Measurements from ENCODE around the gene PTDSS2. TPM values are rescaled to one million over a fixed set of nuclear protein-coding genes. Genes with fewer than 3 reads are reported as not detected.

PTDSS2 gene
- total and polyA plus RNA-seq, 10 of the 15 experiments (the other 5 are each of a cell fraction or from before 2014, with no cell fraction given): 0.39 to 21.1 (median 10.8) TPM

GRCh38 chr11:433641-434040 is 16.4 kb upstream of the PTDSS2 start:
- no peak for TF ChIP-seq SIX5 (IDR thresholded peaks at IDR 0.05; ENCODE audit: low read depth, low read length, severe bottlenecking)
- no peak for TF ChIP-seq IKZF2 (IDR thresholded peaks at IDR 0.05)
- TF ChIP-seq ZNF384 (IDR thresholded peaks at IDR 0.05; ENCODE audit: borderline replicate concordance, low read depth, low read length): no peak
- ChIA-PET CTCF (no interaction called here), RAD21 (ENCODE audit: unreplicated experiment) (no interaction called here), POLR2A (no interaction called here), SMC1A (ENCODE audit: uncharacterized antibody, unreplicated experiment) (no interaction called here)
- intact Hi-C loops (cut with micrococcal nuclease; ENCODE audit: unreplicated experiment): no loop called here
- Histone ChIP-seq H4K20me1 (ENCODE audit: control insufficient read depth, insufficient read depth) (no peaks in the 10 kb centered on the region), H2AFZ (ENCODE audit: control insufficient read depth, low read depth, low read length) (no peak overlapping the region), H3K9me3 (replicated peaks; ENCODE audit: control insufficient read depth, insufficient read depth, low read length) (no peaks in the 10 kb centered on the region), H3K4me3 (no peak overlapping the region), H3K9ac (ENCODE audit: control insufficient read depth, insufficient read depth, low read length) (no peak overlapping the region), H3K79me2 (ENCODE audit: control insufficient read depth, insufficient read depth, low read length) (no peaks in the 10 kb centered on the region), H3K36me3 (ENCODE audit: control insufficient read depth in 2 of 2, insufficient read depth in 2 of 2, low read length in 1 of 2) (no peaks in the 10 kb centered on the region; a peak in 1 of 4 replicates), H3K4me2 (ENCODE audit: control insufficient read depth, insufficient read depth) (no peak overlapping the region), H3K4me1 (ENCODE audit: control insufficient read depth, insufficient read depth, low read length) (no peaks in the 10 kb centered on the region), H3K27ac (ENCODE audit: control insufficient read depth, insufficient read depth) (no peak overlapping the region), H3K27me3 (replicated peaks in 1 of 2; ENCODE audit: control insufficient read depth in 2 of 2, insufficient read depth in 2 of 2, low read length in 1 of 2) (no peaks in the 10 kb centered on the region)
- ATAC-seq (no peak), FAIRE-seq (no peak), DNase-seq (ENCODE audit: low read depth, low spot score) (no peak)
- BruUV-seq (replicated peaks): no TSS peak
- WGBS (ENCODE audit: insufficient coverage, insufficient replicate concordance, low lambda C conversion rate, missing lambda C conversion rate): 84% methylated on average over 10 of the region's 20 CpGs
- in situ Hi-C loops (cut with MboI): no loop called here

GRCh38 chr11:434496-434895 is 15.6 kb upstream of the PTDSS2 start:
- BruUV-seq (replicated peaks): no TSS peak
- 76% methylated on average over 16 of the region's 16 CpGs for WGBS (ENCODE audit: insufficient coverage, insufficient replicate concordance, low lambda C conversion rate, missing lambda C conversion rate)
- SMC1A ChIA-PET (ENCODE audit: uncharacterized antibody, unreplicated experiment): no interaction called here
- Histone ChIP-seq H2AFZ (ENCODE audit: control insufficient read depth, low read depth, low read length) (no peak overlapping the region), H3K27me3 (replicated peaks in 1 of 2; ENCODE audit: control insufficient read depth in 2 of 2, insufficient read depth in 2 of 2, low read length in 1 of 2) (no peaks in the 10 kb centered on the region), H3K9ac (ENCODE audit: control insufficient read depth, insufficient read depth, low read length) (no peak overlapping the region), H3K4me2 (ENCODE audit: control insufficient read depth, insufficient read depth) (no peak overlapping the region), H3K9me3 (replicated peaks; ENCODE audit: control insufficient read depth, insufficient read depth, low read length) (no peaks in the 10 kb centered on the region), H3K79me2 (ENCODE audit: control insufficient read depth, insufficient read depth, low read length) (no peaks in the 10 kb centered on the region), H3K4me3 (no peak overlapping the region), H3K27ac (ENCODE audit: control insufficient read depth, insufficient read depth) (no peak overlapping the region), H4K20me1 (ENCODE audit: control insufficient read depth, insufficient read depth) (no peaks in the 10 kb centered on the region), H3K36me3 (ENCODE audit: control insufficient read depth in 2 of 2, insufficient read depth in 2 of 2, low read length in 1 of 2) (no peaks in the 10 kb centered on the region; a peak in 1 of 4 replicates), H3K4me1 (ENCODE audit: control insufficient read depth, insufficient read depth, low read length) (no peaks in the 10 kb centered on the region; the same call in 1 of the 2 replicates)
- FAIRE-seq: no peak
- ATAC-seq: no peak
- in situ Hi-C loops (cut with MboI): no loop called here
- CTCF ChIA-PET: no interaction called here
- POLR2A ChIA-PET: no interaction called here
- RAD21 ChIA-PET (ENCODE audit: unreplicated experiment): no interaction called here
- intact Hi-C loops (cut with micrococcal nuclease; ENCODE audit: unreplicated experiment): no loop called here
- no peak for DNase-seq (ENCODE audit: low read depth, low spot score)
- no peak for TF ChIP-seq RAD21 (IDR thresholded peaks at IDR 0.05; ENCODE audit: insufficient read depth, low read depth, low read length)
- TF ChIP-seq, protein P1, sequence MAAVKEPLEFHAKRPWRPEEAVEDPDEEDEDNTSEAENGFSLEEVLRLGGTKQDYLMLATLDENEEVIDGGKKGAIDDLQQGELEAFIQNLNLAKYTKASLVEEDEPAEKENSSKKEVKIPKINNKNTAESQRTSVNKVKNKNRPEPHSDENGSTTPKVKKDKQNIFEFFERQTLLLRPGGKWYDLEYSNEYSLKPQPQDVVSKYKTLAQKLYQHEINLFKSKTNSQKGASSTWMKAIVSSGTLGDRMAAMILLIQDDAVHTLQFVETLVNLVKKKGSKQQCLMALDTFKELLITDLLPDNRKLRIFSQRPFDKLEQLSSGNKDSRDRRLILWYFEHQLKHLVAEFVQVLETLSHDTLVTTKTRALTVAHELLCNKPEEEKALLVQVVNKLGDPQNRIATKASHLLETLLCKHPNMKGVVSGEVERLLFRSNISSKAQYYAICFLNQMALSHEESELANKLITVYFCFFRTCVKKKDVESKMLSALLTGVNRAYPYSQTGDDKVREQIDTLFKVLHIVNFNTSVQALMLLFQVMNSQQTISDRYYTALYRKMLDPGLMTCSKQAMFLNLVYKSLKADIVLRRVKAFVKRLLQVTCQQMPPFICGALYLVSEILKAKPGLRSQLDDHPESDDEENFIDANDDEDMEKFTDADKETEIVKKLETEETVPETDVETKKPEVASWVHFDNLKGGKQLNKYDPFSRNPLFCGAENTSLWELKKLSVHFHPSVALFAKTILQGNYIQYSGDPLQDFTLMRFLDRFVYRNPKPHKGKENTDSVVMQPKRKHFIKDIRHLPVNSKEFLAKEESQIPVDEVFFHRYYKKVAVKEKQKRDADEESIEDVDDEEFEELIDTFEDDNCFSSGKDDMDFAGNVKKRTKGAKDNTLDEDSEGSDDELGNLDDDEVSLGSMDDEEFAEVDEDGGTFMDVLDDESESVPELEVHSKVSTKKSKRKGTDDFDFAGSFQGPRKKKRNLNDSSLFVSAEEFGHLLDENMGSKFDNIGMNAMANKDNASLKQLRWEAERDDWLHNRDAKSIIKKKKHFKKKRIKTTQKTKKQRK (IDR thresholded peaks at IDR 0.05; ENCODE audit: low read depth, low read length): no peak
- TF ChIP-seq, protein P2, sequence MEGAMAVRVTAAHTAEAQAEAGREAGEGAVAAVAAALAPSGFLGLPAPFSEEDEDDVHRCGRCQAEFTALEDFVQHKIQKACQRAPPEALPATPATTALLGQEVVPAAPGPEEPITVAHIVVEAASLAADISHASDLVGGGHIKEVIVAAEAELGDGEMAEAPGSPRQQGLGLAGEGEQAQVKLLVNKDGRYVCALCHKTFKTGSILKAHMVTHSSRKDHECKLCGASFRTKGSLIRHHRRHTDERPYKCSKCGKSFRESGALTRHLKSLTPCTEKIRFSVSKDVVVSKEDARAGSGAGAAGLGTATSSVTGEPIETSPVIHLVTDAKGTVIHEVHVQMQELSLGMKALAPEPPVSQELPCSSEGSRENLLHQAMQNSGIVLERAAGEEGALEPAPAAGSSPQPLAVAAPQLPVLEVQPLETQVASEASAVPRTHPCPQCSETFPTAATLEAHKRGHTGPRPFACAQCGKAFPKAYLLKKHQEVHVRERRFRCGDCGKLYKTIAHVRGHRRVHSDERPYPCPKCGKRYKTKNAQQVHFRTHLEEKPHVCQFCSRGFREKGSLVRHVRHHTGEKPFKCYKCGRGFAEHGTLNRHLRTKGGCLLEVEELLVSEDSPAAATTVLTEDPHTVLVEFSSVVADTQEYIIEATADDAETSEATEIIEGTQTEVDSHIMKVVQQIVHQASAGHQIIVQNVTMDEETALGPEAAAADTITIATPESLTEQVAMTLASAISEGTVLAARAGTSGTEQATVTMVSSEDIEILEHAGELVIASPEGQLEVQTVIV (IDR thresholded peaks at IDR 0.05; ENCODE audit: borderline replicate concordance, partially characterized antibody): no peak
- TF ChIP-seq, protein P3, sequence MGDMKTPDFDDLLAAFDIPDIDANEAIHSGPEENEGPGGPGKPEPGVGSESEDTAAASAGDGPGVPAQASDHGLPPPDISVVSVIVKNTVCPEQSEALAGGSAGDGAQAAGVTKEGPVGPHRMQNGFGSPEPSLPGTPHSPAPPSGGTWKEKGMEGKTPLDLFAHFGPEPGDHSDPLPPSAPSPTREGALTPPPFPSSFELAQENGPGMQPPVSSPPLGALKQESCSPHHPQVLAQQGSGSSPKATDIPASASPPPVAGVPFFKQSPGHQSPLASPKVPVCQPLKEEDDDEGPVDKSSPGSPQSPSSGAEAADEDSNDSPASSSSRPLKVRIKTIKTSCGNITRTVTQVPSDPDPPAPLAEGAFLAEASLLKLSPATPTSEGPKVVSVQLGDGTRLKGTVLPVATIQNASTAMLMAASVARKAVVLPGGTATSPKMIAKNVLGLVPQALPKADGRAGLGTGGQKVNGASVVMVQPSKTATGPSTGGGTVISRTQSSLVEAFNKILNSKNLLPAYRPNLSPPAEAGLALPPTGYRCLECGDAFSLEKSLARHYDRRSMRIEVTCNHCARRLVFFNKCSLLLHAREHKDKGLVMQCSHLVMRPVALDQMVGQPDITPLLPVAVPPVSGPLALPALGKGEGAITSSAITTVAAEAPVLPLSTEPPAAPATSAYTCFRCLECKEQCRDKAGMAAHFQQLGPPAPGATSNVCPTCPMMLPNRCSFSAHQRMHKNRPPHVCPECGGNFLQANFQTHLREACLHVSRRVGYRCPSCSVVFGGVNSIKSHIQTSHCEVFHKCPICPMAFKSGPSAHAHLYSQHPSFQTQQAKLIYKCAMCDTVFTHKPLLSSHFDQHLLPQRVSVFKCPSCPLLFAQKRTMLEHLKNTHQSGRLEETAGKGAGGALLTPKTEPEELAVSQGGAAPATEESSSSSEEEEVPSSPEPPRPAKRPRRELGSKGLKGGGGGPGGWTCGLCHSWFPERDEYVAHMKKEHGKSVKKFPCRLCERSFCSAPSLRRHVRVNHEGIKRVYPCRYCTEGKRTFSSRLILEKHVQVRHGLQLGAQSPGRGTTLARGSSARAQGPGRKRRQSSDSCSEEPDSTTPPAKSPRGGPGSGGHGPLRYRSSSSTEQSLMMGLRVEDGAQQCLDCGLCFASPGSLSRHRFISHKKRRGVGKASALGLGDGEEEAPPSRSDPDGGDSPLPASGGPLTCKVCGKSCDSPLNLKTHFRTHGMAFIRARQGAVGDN (IDR thresholded peaks at IDR 0.05): no peak

All from GM12878 (cell line).